ENCODE results near the gene WNT9A. TPM values are rescaled to one million over a fixed set of nuclear protein-coding genes. Genes with fewer than 3 reads are reported as not detected.
"Not testable (repeated sequence)": the region's sequence is repeated elsewhere in the genome, so short reads cannot be mapped to it uniquely, and the experiment has no call there.

Gene WNT9A
- total RNA-seq, 1 donor = 0.36 TPM

GRCh38 chr1:227987181-227987580 is 39.4 kb upstream of the WNT9A start:
- Histone ChIP-seq H3K9me3 (ENCODE audit: low read depth, low read length) (no peaks in the 10 kb centered on the region), H2AFZ (ENCODE audit: low read length) (no peak overlapping the region), H3K4me1 (ENCODE audit: insufficient read depth, low read length) (no peaks in the 10 kb centered on the region), H3K27me3 (ENCODE audit: insufficient read depth, low read length) (peaks cover 4% of the 10 kb centered on the region), H3K36me3 (ENCODE audit: insufficient read depth, low read length) (no peaks in the 10 kb centered on the region), H3K4me3 (ENCODE audit: insufficient read depth, low read length) (no peak overlapping the region), H3K4me2 (ENCODE audit: insufficient read depth, low read length) (no peak overlapping the region), H3K27ac (ENCODE audit: low read depth, low read length) (no peak overlapping the region), H3K79me2 (ENCODE audit: insufficient read depth, low read length) (no peaks in the 10 kb centered on the region), H4K20me1 (ENCODE audit: insufficient read depth, low read length) (no peaks in the 10 kb centered on the region)
- no peak for DNase-seq (ENCODE audit: insufficient read length, low spot score, missing footprints)
- TF ChIP-seq CTCF (IDR thresholded peaks at IDR 0.05; ENCODE audit: extremely low read depth, low read depth, low read length) = no peak

DNA sequence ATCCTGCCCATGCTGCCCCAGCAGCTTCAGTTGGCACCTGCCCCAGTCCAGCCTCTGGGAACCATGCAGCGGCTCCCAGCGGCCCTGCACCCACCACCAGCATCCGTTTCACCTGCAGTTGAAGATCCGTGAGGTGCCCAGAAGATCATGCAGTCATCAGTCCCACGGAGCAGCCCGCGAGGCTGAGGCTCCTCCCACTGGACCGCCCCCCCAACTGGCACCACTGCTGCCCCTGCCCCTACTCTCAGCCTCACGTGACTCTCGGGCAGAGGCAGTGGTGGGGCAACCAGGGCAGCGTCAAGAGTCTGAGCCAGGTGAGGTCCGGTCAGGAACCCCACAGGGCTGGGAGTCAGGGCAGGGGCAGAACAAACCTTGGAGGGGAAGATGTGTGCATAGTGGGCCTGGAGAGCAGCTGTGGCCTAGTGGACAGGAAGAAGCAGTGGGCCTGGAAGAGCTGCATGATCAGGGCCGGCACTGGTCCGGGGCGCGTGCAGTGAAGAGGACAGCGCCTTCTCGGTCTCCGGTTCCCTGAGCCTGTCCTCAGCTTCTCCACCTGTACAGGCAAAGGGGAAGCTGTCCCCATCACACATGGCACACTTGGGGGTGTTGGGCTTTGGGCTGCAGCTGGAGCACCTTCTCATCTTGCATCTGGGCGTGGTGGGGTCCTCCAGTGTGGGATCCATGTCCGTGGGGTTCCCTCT is 28.0 kb upstream of the WNT9A start:
- not testable (repeated sequence) for H3K27me3 ChIP-seq (ENCODE audit: insufficient read depth, low read length); H3K9me3 ChIP-seq (ENCODE audit: low read depth, low read length)

GRCh38 chr1:227973724-227974288 is 26.1 kb upstream of the WNT9A start:
- not testable (repeated sequence) for H3K27ac ChIP-seq (ENCODE audit: low read depth, low read length); DNase-seq (ENCODE audit: insufficient read length, low spot score, missing footprints); H3K4me2 ChIP-seq (ENCODE audit: insufficient read depth, low read length); H3K79me2 ChIP-seq (ENCODE audit: insufficient read depth, low read length); H4K20me1 ChIP-seq (ENCODE audit: insufficient read depth, low read length); H3K9me3 ChIP-seq (ENCODE audit: low read depth, low read length); H2AFZ ChIP-seq (ENCODE audit: low read length); H3K4me1 ChIP-seq (ENCODE audit: insufficient read depth, low read length); H3K36me3 ChIP-seq (ENCODE audit: insufficient read depth, low read length); H3K4me3 ChIP-seq (ENCODE audit: insufficient read depth, low read length); H3K27me3 ChIP-seq (ENCODE audit: insufficient read depth, low read length)

More for the DNA sequence above, 28.0 kb upstream of the WNT9A start:
- not testable (repeated sequence) for H3K79me2 ChIP-seq (ENCODE audit: insufficient read depth, low read length); H4K20me1 ChIP-seq (ENCODE audit: insufficient read depth, low read length); H2AFZ ChIP-seq (ENCODE audit: low read length); H3K36me3 ChIP-seq (ENCODE audit: insufficient read depth, low read length); H3K4me3 ChIP-seq (ENCODE audit: insufficient read depth, low read length); H3K27ac ChIP-seq (ENCODE audit: low read depth, low read length); H3K4me1 ChIP-seq (ENCODE audit: insufficient read depth, low read length); H3K4me2 ChIP-seq (ENCODE audit: insufficient read depth, low read length); DNase-seq (ENCODE audit: insufficient read length, low spot score, missing footprints)

GRCh38 chr1:227972843-227973374 is 25.2 kb upstream of the WNT9A start:
- not testable (repeated sequence) for H3K4me3 ChIP-seq (ENCODE audit: insufficient read depth, low read length); H3K4me1 ChIP-seq (ENCODE audit: insufficient read depth, low read length); H3K79me2 ChIP-seq (ENCODE audit: insufficient read depth, low read length); H3K36me3 ChIP-seq (ENCODE audit: insufficient read depth, low read length); H3K27ac ChIP-seq (ENCODE audit: low read depth, low read length); H3K27me3 ChIP-seq (ENCODE audit: insufficient read depth, low read length); H2AFZ ChIP-seq (ENCODE audit: low read length); H4K20me1 ChIP-seq (ENCODE audit: insufficient read depth, low read length); H3K4me2 ChIP-seq (ENCODE audit: insufficient read depth, low read length); H3K9me3 ChIP-seq (ENCODE audit: low read depth, low read length); DNase-seq (ENCODE audit: insufficient read length, low spot score, missing footprints)

- not testable (repeated sequence) for H3K27ac ChIP-seq (ENCODE audit: low read depth, low read length); DNase-seq (ENCODE audit: insufficient read length, low spot score, missing footprints); H3K4me3 ChIP-seq (ENCODE audit: insufficient read depth, low read length); H3K36me3 ChIP-seq (ENCODE audit: insufficient read depth, low read length); H3K4me1 ChIP-seq (ENCODE audit: insufficient read depth, low read length); H3K4me2 ChIP-seq (ENCODE audit: insufficient read depth, low read length); H3K27me3 ChIP-seq (ENCODE audit: insufficient read depth, low read length); H4K20me1 ChIP-seq (ENCODE audit: insufficient read depth, low read length); H2AFZ ChIP-seq (ENCODE audit: low read length); H3K9me3 ChIP-seq (ENCODE audit: low read depth, low read length); H3K79me2 ChIP-seq (ENCODE audit: insufficient read depth, low read length)
Measured at GRCh38 chr1:227972283-227972679, 24.5 kb upstream of the WNT9A start.

- not testable (repeated sequence) for H3K27me3 ChIP-seq (ENCODE audit: insufficient read depth, low read length); H3K36me3 ChIP-seq (ENCODE audit: insufficient read depth, low read length); H3K4me2 ChIP-seq (ENCODE audit: insufficient read depth, low read length); H4K20me1 ChIP-seq (ENCODE audit: insufficient read depth, low read length); H3K79me2 ChIP-seq (ENCODE audit: insufficient read depth, low read length); H3K4me1 ChIP-seq (ENCODE audit: insufficient read depth, low read length); H3K27ac ChIP-seq (ENCODE audit: low read depth, low read length); DNase-seq (ENCODE audit: insufficient read length, low spot score, missing footprints); H3K9me3 ChIP-seq (ENCODE audit: low read depth, low read length); H3K4me3 ChIP-seq (ENCODE audit: insufficient read depth, low read length); H2AFZ ChIP-seq (ENCODE audit: low read length)
Measured at GRCh38 chr1:227971643-227972282, 24.0 kb upstream of the WNT9A start.

- DNase-seq (ENCODE audit: insufficient read length, low spot score, missing footprints); H3K4me2 ChIP-seq (ENCODE audit: insufficient read depth, low read length); H2AFZ ChIP-seq (ENCODE audit: low read length); H3K4me3 ChIP-seq (ENCODE audit: insufficient read depth, low read length); H3K36me3 ChIP-seq (ENCODE audit: insufficient read depth, low read length); H3K4me1 ChIP-seq (ENCODE audit: insufficient read depth, low read length); H4K20me1 ChIP-seq (ENCODE audit: insufficient read depth, low read length); H3K27me3 ChIP-seq (ENCODE audit: insufficient read depth, low read length); H3K27ac ChIP-seq (ENCODE audit: low read depth, low read length); H3K79me2 ChIP-seq (ENCODE audit: insufficient read depth, low read length); H3K9me3 ChIP-seq (ENCODE audit: low read depth, low read length): not testable (repeated sequence)
Measured at GRCh38 chr1:227971216-227971615, 23.5 kb upstream of the WNT9A start.
